GM23338 (cell line): ENCODE results near the gene SSH2. TPM values are rescaled to one million over a fixed set of nuclear protein-coding genes. Genes with fewer than 3 reads are reported as not detected.

ENCODE experiments used
- ATAC-seq: fragments of 200-7000 bp; cut with Tn5 transposase; 3 replicates; pipeline ENCODE4 v1.9.1; 2020
- DNase-seq: peaks from one replicate; pipeline ENCODE4 v3.0.0-alpha.2; 2015; ENCODE audit warnings: low spot score
- H2AFZ ChIP-seq: fragments of 200-600 bp; sonication (generic); 2 replicates; pipeline ENCODE4 v1.8.0; 2016; ENCODE audit warnings: antibody characterized with exemption, mild to moderate bottlenecking, moderate library complexity
- H3F3A ChIP-seq: fragments of 200-600 bp; sonication (generic); replicated peaks from 2 replicates; pipeline ENCODE4 v1.8.0; 2017; ENCODE audit warnings: antibody characterized with exemption, mixed run types, low read depth
- H3K27ac ChIP-seq: fragments of 200-600 bp; sonication (generic); 2 replicates; pipeline ENCODE4 v1.6.1; 2016; ENCODE audit warnings: low read depth
- H3K27me3 ChIP-seq: fragments of 200-600 bp; sonication (generic); 2 replicates; pipeline ENCODE4 v1.8.0; 2016; ENCODE audit warnings: mild to moderate bottlenecking, mixed run types, moderate library complexity; ENCODE audit not compliant: insufficient read depth
- H3K36me3 ChIP-seq: fragments of 200-600 bp; sonication (generic); 2 replicates; pipeline ENCODE4 v1.8.0; 2016; ENCODE audit warnings: mild to moderate bottlenecking; ENCODE audit not compliant: insufficient read depth
- H3K4me1 ChIP-seq: fragments of 200-600 bp; sonication (generic); 2 replicates; pipeline ENCODE4 v1.8.0; 2016; ENCODE audit warnings: mild to moderate bottlenecking, moderate library complexity; ENCODE audit not compliant: insufficient read depth
- H3K4me2 ChIP-seq: fragments of 200-600 bp; sonication (generic); 2 replicates; pipeline ENCODE4 v1.7.1; 2017; ENCODE audit warnings: mixed run types
- H3K4me3 ChIP-seq: fragments of 200-600 bp; sonication (generic); 2 replicates; pipeline ENCODE4 v1.6.1; 2016; ENCODE audit warnings: mixed run types
- H3K79me2 ChIP-seq: fragments of 200-600 bp; sonication (generic); replicated peaks from 2 replicates; pipeline ENCODE4 v1.8.0; 2017; ENCODE audit warnings: mild to moderate bottlenecking; ENCODE audit not compliant: insufficient read depth
- H3K9me2 ChIP-seq: fragments of 200-600 bp; sonication (generic); 2 replicates; pipeline ENCODE4 v1.8.0; 2017; ENCODE audit not compliant: insufficient read depth
- H4K20me1 ChIP-seq: fragments of 200-600 bp; sonication (generic); replicated peaks from 2 replicates; pipeline ENCODE4 v1.8.0; 2017; ENCODE audit warnings: mild to moderate bottlenecking; ENCODE audit not compliant: insufficient read depth
- H3K27ac Mint-ChIP-seq: 2 replicates; pipeline ENCODE4 v1.8.0; 2020; ENCODE audit warnings: inconsistent platforms, mild to moderate bottlenecking, moderate library complexity, mixed read lengths
- H3K27me3 Mint-ChIP-seq: 3 replicates; pipeline ENCODE4 v1.8.0; 2022; ENCODE audit warnings: low read depth, mild to moderate bottlenecking, moderate library complexity, mixed read lengths, inconsistent platforms; ENCODE audit not compliant: insufficient read depth, poor library complexity
- H3K36me3 Mint-ChIP-seq: 3 replicates; pipeline ENCODE4 v1.8.0; 2021; ENCODE audit warnings: low read depth, mild to moderate bottlenecking, inconsistent platforms, moderate library complexity, mixed read lengths
- H3K4me1 Mint-ChIP-seq: 3 replicates; pipeline ENCODE4 v1.8.0; 2020; ENCODE audit warnings: mild to moderate bottlenecking, inconsistent platforms, mixed read lengths
- H3K4me3 Mint-ChIP-seq: 3 replicates; pipeline ENCODE4 v1.8.0; 2021; ENCODE audit warnings: moderate library complexity, mild to moderate bottlenecking, inconsistent platforms, mixed read lengths
- H3K9me3 Mint-ChIP-seq: 3 replicates; pipeline ENCODE4 v1.8.0; 2020; ENCODE audit warnings: moderate library complexity, mild to moderate bottlenecking, inconsistent platforms, mixed read lengths
- CTCF ChIP-seq, 2 experiments: fragments of 200-600 bp in 1 of 2; sonication (generic) in 1 of 2; conservative IDR thresholded peaks; 2 replicates each; pipeline versions ENCODE4 v1.5.1 to v1.6.1; 2016 to 2017; ENCODE audit warnings: antibody characterized with exemption in 2 of 2, low read depth in 2 of 2, mild to moderate bottlenecking in 2 of 2, moderate library complexity in 1 of 2
- STAT1 ChIP-seq: IDR thresholded peaks from one replicate; pipeline ENCODE4 v1.6.1; 2016; ENCODE audit warnings: antibody characterized with exemption; ENCODE audit not compliant: unreplicated experiment
- ZNF331 ChIP-seq: fragments of 250-450 bp; sonication (Bioruptor Pico); IDR thresholded peaks from 2 replicates; pipeline ENCODE4 v1.5.0; 2020; ENCODE audit warnings: low read depth, mild to moderate bottlenecking, moderate library complexity
- ZNF462 ChIP-seq: fragments of 250-450 bp; sonication (Bioruptor Pico); IDR thresholded peaks from 2 replicates; pipeline ENCODE4 v1.5.0; 2020; ENCODE audit warnings: mild to moderate bottlenecking, moderate library complexity
- polyA plus RNA-seq: library from polyadenylated mRNA; unstranded; fragments of >200 nt; fragmentation: Nextera tagmentation; extraction: Ambion mirVana; gene quantifications from 2 replicates; pipeline ENCODE4 v1.2.1, GENCODE V29; 2016
- total RNA-seq: library from RNA; depleted of rRNA; stranded (reverse); fragments of >200 nt; shearing (Covaris generic); gene quantifications from 2 replicates; pipeline ENCODE4 v1.2.3, GENCODE V29; 2014

SSH2 gene
- total and polyA plus RNA-seq, 2 experiments from 2014 or later, result 9.9 to 12.1 TPM

DNA sequence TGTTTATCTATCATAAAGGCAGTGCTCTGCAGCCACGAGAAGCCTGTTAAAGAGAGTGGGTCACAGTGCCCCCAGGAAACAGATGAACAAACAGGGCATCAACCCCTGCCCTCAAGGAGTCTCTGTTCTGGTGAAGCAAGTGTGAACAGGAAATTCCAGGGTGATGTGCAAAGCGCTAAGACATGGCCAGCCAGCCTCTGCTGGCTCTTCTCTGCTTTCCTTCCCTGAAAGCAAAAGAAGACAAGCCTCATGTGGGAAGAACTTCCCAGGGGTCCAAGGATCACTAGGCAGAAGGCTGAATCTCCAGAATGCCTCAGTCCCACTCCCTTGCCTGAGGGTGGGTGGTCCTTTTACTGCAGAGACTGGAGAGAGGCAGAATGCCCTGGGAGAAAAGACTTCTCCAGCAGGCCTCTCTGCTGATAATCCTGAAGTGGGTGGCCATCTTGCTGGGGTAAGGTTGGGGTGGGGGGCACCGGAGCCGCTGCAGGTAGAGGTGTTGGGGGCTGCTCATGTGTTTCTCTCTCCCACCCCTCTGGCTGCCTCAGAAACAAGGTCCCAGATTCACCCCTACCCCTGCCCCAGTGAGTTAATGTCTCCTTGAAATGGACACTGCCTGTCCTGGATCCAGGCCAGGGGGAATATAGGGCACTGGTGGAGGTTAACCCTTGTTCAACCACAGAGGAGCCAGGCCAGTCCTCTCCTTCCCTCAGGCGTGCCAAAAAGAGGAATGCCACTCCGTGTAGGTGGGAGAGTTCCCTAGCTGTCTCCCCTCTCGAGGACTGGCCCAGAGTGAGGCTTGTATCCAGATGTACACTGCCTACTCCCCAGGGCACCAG lies 334.7 kb downstream of the SSH2 start (continued):
- TF ChIP-seq ZNF462 (no peak), ZNF331 (no peak), STAT1 (no peak)

DNA sequence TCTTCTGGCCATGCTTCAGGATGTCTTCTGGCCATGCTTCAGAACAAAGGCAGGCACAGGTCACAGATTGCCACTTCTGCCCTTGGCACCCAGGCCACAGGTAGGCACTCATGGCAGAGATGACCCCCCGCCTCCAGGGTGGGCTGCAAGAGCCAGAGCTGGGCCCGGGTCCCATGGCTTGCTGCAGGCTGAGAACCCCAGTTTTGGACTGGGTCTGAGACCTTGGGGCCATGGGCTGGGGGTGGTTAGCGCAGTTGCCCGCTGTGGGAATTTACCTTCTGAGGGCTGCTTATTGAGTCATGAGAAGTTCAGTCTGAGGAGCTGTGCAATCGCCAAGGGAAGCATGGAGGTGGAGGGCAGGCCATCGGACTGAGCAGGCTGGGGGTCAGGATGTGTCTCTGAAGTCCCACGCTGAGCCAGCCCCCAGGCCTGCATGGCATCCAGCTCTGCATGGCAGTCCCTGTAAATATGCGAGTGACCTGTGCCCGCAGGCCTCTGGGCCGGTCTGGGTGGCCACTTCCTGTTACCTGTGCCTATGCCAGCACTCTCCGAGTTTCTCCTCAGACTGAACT lies 335.4 kb downstream of the SSH2 start:
- Histone ChIP-seq H3F3A (peaks cover 20% of the 10 kb centered on the region), H4K20me1 (peaks cover 8% of the 10 kb centered on the region; the same call in 1 of the 2 replicates), H3K4me2 (peak overlapping the region; percentile 90), H3K79me2 (peaks cover 15% of the 10 kb centered on the region), H3K9me2 (no peaks in the 10 kb centered on the region), H3K27ac (no peak overlapping the region), H3K36me3 (no peaks in the 10 kb centered on the region), H2AFZ (no peak overlapping the region), H3K27me3 (peaks cover 12% of the 10 kb centered on the region), H3K4me3 (peak overlapping the region; percentile 86), H3K4me1 (peaks cover 55% of the 10 kb centered on the region)
- Mint-ChIP-seq H3K27ac (no peak overlapping the region), H3K9me3 (no peaks in the 10 kb centered on the region), H3K4me1 (peaks cover 54% of the 10 kb centered on the region), H3K36me3 (no peaks in the 10 kb centered on the region), H3K4me3 (peak overlapping the region; percentile 77), H3K27me3 (peaks cover 31% of the 10 kb centered on the region)
- DNase-seq (no peak), ATAC-seq (no peak)
- no peak for TF ChIP-seq ZNF331
- TF ChIP-seq CTCF (conservative IDR thresholded peaks at IDR 0.05; ENCODE audit: low read depth in 2 of 2), result 0 out of 4 replicates have a peak, but pooled peaks of 1 of the 2 experiments have one; percentile 1
